Activated T-cell treated with anti-CD3 and anti-CD28 coated beads for 48 hours (primary cell): ENCODE measurements around the gene MESP2.

Experiments
- DNase-seq: peaks from one replicate; pipeline ENCODE4 v3.0.0-alpha.2; 2020; ENCODE audit warnings: low read depth

MESP2 gene

GRCh38 chr15:89817701-89818280, 41.7 kb downstream of the MESP2 start:
- no peak for DNase-seq

- no peak for DNase-seq
These were observed 42.2 kb downstream of the MESP2 start for GRCh38 chr15:89818287-89818686.

GRCh38 chr15:89820666-89821611, 44.8 kb downstream of the MESP2 start:
- DNase-seq = no peak

GRCh38 chr15:89822026-89822425, 45.9 kb downstream of the MESP2 start:
- DNase-seq = no peak

- DNase-seq = no peak
These were observed 46.4 kb downstream of the MESP2 start for GRCh38 chr15:89822611-89822950.

- DNase-seq = no peak
These were observed 47.0 kb downstream of the MESP2 start for GRCh38 chr15:89822951-89823711.

- DNase-seq = no peak
These were observed 47.9 kb downstream of the MESP2 start for GRCh38 chr15:89823836-89824606.

- DNase-seq = no peak
These were observed 48.4 kb downstream of the MESP2 start for GRCh38 chr15:89824607-89824867.

GRCh38 chr15:89825271-89825940, 49.3 kb downstream of the MESP2 start:
- no peak for DNase-seq

- no peak for DNase-seq
These were observed 50.8 kb downstream of the MESP2 start for GRCh38 chr15:89826671-89827655.

- DNase-seq = no peak
These were observed 51.7 kb downstream of the MESP2 start for GRCh38 chr15:89827829-89828228.
